HepG2 (cell line): ENCODE data around the gene OBP2A. TPM values are rescaled to one million over a fixed set of nuclear protein-coding genes. Genes with fewer than 3 reads are reported as not detected.

Experiments used
- ATAC-seq: fragments of 200-7000 bp; cut with Tn5 transposase; 3 replicates; pipeline ENCODE4 v1.9.1; 2020; ENCODE audit warnings: mild to moderate bottlenecking, moderate library complexity
- BruUV-seq: library from RNA; stranded (reverse); fragments of 400-500 nt; replicated peaks from 2 replicates; lab custom pipeline; 2021; lab: Mats Ljungman, UMichigan
- CTCF ChIA-PET: fragments of 300-600 bp; formaldehyde crosslinking; extraction: SDS; loops from one replicate; lab custom pipeline; 2021; ENCODE audit warnings: low total read pairs, inconsistent platforms, low intra/inter-chr PET ratio; lab: Yijun Ruan, JAX
- POLR2A ChIA-PET: fragments of 350-600 bp; sonication (Branson Sonifier 250); formaldehyde crosslinking; loops from one replicate; lab custom pipeline; 2020; ENCODE audit warnings: antibody characterized with exemption, inconsistent platforms; lab: Yijun Ruan, JAX
- DNase-seq: peaks from one replicate; pipeline ENCODE4 v3.0.0-alpha.2; 2015; ENCODE audit warnings: low spot score
- FAIRE-seq: peaks from 3 replicates; lab custom pipeline; 2011; peaks lifted over from hg19 to GRCh38; lab: Jason Lieb, UNC
- H2AFZ ChIP-seq: one replicate; pipeline ENCODE4 v1.6.1; 2011; ENCODE audit warnings: low read length, inconsistent platforms
- H3K27ac ChIP-seq: fragments of 300-600 bp; 3 replicates; pipeline ENCODE4 v1.8.0; 2011; ENCODE audit warnings: mixed run types, mild to moderate bottlenecking, mixed read lengths, low read length, inconsistent platforms; ENCODE audit not compliant: insufficient read depth; ENCODE audit errors: extremely low read length
- H3K27me3 ChIP-seq, 2 experiments: fragments of 200-600 bp in 1 of 2; 2 replicates in 1 of 2; 3 replicates in 1 of 2; pipeline versions ENCODE4 v1.6.0 to v1.8.0; 2011; ENCODE audit warnings: low read length in 2 of 2, mild to moderate bottlenecking in 2 of 2, moderate library complexity in 2 of 2, inconsistent platforms in 1 of 2; ENCODE audit not compliant: insufficient read depth in 2 of 2, control insufficient read depth in 1 of 2
- H3K36me3 ChIP-seq, 2 experiments: fragments of 200-600 bp in 1 of 2; replicated peaks in 1 of 2; 2 replicates in 1 of 2; 3 replicates in 1 of 2; pipeline versions ENCODE4 v1.5.1 to v1.8.0; 2011; ENCODE audit warnings: low read length in 2 of 2, inconsistent platforms in 1 of 2; ENCODE audit not compliant: insufficient read depth in 2 of 2, control insufficient read depth in 1 of 2
- H3K4me1 ChIP-seq: 2 replicates; pipeline ENCODE4 v1.5.1; 2012; ENCODE audit warnings: low read length, inconsistent platforms; ENCODE audit not compliant: insufficient read depth
- H3K4me2 ChIP-seq: 2 replicates; pipeline ENCODE4 v1.6.0; 2011; ENCODE audit warnings: low read depth, low read length, inconsistent platforms
- H3K4me3 ChIP-seq, 3 experiments: fragments of 200-600 bp in 1 of 3; sonication (generic), shearing (Covaris generic) in 1 of 3; replicated peaks in 1 of 3; 2 replicates each; pipeline ENCODE4 v1.5.1; 2011 to 2016; ENCODE audit warnings: low read length in 3 of 3, inconsistent platforms in 2 of 3, low read depth in 2 of 3, mild to moderate bottlenecking in 2 of 3, control low read depth in 1 of 3, mixed read lengths in 1 of 3; ENCODE audit not compliant: insufficient read depth in 1 of 3
- H3K79me2 ChIP-seq: one replicate; pipeline ENCODE4 v1.6.1; 2011; ENCODE audit warnings: low read length, inconsistent platforms; ENCODE audit not compliant: insufficient read depth
- H3K9ac ChIP-seq: 2 replicates; pipeline ENCODE4 v1.6.0; 2011; ENCODE audit warnings: mild to moderate bottlenecking, low read depth, low read length, inconsistent platforms; ENCODE audit not compliant: insufficient read depth
- H3K9me3 ChIP-seq: 2 replicates; pipeline ENCODE4 v1.5.1; 2012; ENCODE audit warnings: mild to moderate bottlenecking, low read length
- H4K20me1 ChIP-seq: 2 replicates; pipeline ENCODE4 v1.6.0; 2011; ENCODE audit warnings: inconsistent platforms, mild to moderate bottlenecking, low read length, moderate library complexity; ENCODE audit not compliant: insufficient read depth
- DNMT3B ChIP-seq: conservative IDR thresholded peaks from 2 replicates; pipeline ENCODE4 v1.6.1; 2016; ENCODE audit warnings: missing biosample characterization, control low read depth
- RBFOX2 ChIP-seq: fragments of 200-400 bp; formaldehyde crosslinking; IDR thresholded peaks from 2 replicates; pipeline ENCODE4 v1.6.1; 2017; ENCODE audit warnings: low read depth, mild to moderate bottlenecking, low read length
- WGBS: methylation state at CpG from one replicate; pipeline ENCODE4 v1.1.6; 2017; ENCODE audit warnings: low lambda C conversion rate; 5-methylcytosine and 5-hydroxymethylcytosine counted together
- in situ Hi-C: cut with HindIII; loops from 2 replicates; pipeline ENCODE4 v1.10.0; 2017; ENCODE audit warnings: low pct_unique_long_range_greater_than_20kb; ENCODE audit not compliant: extremely low pct_ligation_motif_present
- intact Hi-C: fragments of 100-400 bp; cut with micrococcal nuclease; formaldehyde crosslinking; loops from one replicate; pipeline ENCODE4 v1.10.0; 2022; ENCODE audit not compliant: unreplicated experiment
- polyA plus RNA-seq, 8 experiments: library from polyadenylated mRNA; depleted of rRNA in 3 of 8; stranded (reverse) in 7 of 8; unstranded in 1 of 8; fragments of >200 nt; fragmentation: Illumina TruSeq in 4 of 8; extraction: Trizol in 4 of 8; gene quantifications; 2 replicates each; pipeline versions ENCODE4 v1.2.1 to v1.2.3, GENCODE V29; 2011 to 2016; ENCODE audit warnings: low read depth in 4 of 8, missing spikeins in 1 of 8, mixed read lengths in 1 of 8; ENCODE audit not compliant: insufficient read depth in 1 of 8
- total RNA-seq, 5 experiments: library from RNA; depleted of rRNA; stranded (reverse); fragments of >200 nt; fragmentation: Illumina TruSeq; extraction: Trizol; gene quantifications; 2 replicates each; pipeline ENCODE4 v1.2.3, GENCODE V29; 2016; ENCODE audit warnings: low read depth in 1 of 5
- TF ChIP-seq, protein P1 (sequence below): sonication (generic); formaldehyde crosslinking; IDR thresholded peaks from 2 replicates; pipeline ENCODE4 v1.4.0; 2020; ENCODE audit warnings: missing genetic modification reagents

The OBP2A gene
- total and polyA plus RNA-seq, 2 of the 13 experiments (the other 11 are each of a cell fraction or from before 2014, with no cell fraction given) = 0.32 TPM; not detected in 1

DNA sequence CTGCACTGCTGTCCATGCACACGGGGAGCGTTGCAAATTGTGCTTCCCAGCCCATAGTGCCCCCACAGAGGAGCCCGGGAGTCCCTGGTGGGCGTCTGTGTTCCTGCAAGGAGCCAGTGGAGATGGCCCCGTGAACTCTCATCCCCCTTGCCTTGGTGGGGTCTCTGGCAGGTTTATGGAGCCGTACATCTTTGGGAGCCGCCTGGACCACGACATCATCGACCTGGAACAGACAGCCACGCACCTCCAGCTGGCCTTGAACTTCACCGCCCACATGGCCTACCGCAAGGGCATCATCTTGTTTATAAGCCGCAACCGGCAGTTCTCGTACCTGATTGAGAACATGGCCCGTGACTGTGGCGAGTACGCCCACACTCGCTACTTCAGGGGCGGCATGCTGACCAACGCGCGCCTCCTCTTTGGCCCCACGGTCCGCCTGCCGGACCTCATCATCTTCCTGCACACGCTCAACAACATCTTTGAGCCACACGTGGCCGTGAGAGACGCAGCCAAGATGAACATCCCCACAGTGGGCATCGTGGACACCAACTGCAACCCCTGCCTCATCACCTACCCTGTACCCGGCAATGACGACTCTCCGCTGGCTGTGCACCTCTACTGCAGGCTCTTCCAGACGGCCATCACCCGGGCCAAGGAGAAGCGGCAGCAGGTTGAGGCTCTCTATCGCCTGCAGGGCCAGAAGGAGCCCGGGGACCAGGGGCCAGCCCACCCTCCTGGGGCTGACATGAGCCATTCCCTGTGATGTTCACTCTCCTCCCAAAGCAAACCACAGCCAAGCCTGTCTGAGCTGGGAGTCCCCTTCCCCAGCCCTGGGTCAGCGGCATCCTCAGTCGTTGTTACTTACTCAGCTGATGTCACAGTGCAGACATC lies 42.3 kb upstream of the OBP2A start:
- no peak overlapping the region for H3K4me2 ChIP-seq
- no peak overlapping the region; a peak in 1 of 6 replicates for H3K4me3 ChIP-seq
- WGBS = 97% methylated on average over 29 of the region's 41 CpGs
- TF ChIP-seq RBFOX2 (peak; percentile 32; the same call in 1 of the 2 replicates), DNMT3B (CRISPR knock-in tag) (no peak)
- TF ChIP-seq, protein P1, sequence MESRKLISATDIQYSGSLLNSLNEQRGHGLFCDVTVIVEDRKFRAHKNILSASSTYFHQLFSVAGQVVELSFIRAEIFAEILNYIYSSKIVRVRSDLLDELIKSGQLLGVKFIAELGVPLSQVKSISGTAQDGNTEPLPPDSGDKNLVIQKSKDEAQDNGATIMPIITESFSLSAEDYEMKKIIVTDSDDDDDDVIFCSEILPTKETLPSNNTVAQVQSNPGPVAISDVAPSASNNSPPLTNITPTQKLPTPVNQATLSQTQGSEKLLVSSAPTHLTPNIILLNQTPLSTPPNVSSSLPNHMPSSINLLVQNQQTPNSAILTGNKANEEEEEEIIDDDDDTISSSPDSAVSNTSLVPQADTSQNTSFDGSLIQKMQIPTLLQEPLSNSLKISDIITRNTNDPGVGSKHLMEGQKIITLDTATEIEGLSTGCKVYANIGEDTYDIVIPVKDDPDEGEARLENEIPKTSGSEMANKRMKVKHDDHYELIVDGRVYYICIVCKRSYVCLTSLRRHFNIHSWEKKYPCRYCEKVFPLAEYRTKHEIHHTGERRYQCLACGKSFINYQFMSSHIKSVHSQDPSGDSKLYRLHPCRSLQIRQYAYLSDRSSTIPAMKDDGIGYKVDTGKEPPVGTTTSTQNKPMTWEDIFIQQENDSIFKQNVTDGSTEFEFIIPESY (CRISPR knock-in tag) = peak; percentile 78; the same call in 1 of the 2 replicates
- ChIA-PET CTCF (no interaction called here), POLR2A (no interaction called here)
- peaks cover 39% of the 10 kb centered on the region for H3K4me1 ChIP-seq
- peaks cover 16% of the 10 kb centered on the region for H4K20me1 ChIP-seq
- no peak overlapping the region for H3K9ac ChIP-seq
- no peaks in the 10 kb centered on the region for H3K9me3 ChIP-seq
- FAIRE-seq (no peak), ATAC-seq (no peak), DNase-seq (no peak)
- peaks cover 10% of the 10 kb centered on the region for H3K79me2 ChIP-seq
- no TSS peak for BruUV-seq
- H2AFZ ChIP-seq = no peak overlapping the region
- in situ Hi-C loops = no loop called here
- H3K36me3 ChIP-seq = peaks cover 13 to 26% of the 10 kb centered on the region in 2 experiments
- H3K27me3 ChIP-seq = peaks cover 2 to 8% of the 10 kb centered on the region in 2 experiments; a peak in 1 of 5 replicates
- no peak overlapping the region for H3K27ac ChIP-seq
- intact Hi-C loops = no loop called here
